H1 (cell line): ENCODE measurements around the gene DTX3. TPM values are rescaled to one million over a fixed set of nuclear protein-coding genes. Genes with fewer than 3 reads are reported as not detected.
A peak's percentile ranks its signal among the peaks of the same experiment; 100 is the strongest.

Experiments
- CTCF ChIA-PET: fragments of 300-600 bp; sonication (Branson Sonifier 250); formaldehyde crosslinking; loops from one replicate; lab custom pipeline; 2021; ENCODE audit not compliant: partially characterized antibody; lab: Charles Lee
- POLR2A ChIA-PET: fragments of 300-600 bp; sonication (Branson Sonifier 250); formaldehyde crosslinking; loops from one replicate; lab custom pipeline; 2021; ENCODE audit warnings: inconsistent platforms; ENCODE audit not compliant: partially characterized antibody; lab: Charles Lee
- DNase-seq, 2 experiments: peaks; one replicate each; pipeline versions ENCODE4 v3.0.0 to v3.0.0-alpha.2; 2010 to 2022; ENCODE audit warnings: low spot score in 2 of 2, low read depth in 1 of 2, mixed read lengths in 1 of 2
- FAIRE-seq: peaks from 2 replicates; lab custom pipeline; 2011; peaks lifted over from hg19 to GRCh38; lab: Jason Lieb, UNC
- H2AFZ ChIP-seq: 2 replicates; pipeline ENCODE4 v1.8.1; 2012; ENCODE audit warnings: low read length, inconsistent platforms
- H2AK5ac ChIP-seq: 2 replicates; pipeline ENCODE4 v1.6.1; 2013; ENCODE audit warnings: low read depth, low read length
- H2BK120ac ChIP-seq: replicated peaks from 2 replicates; pipeline ENCODE3; 2013; ENCODE audit warnings: low read depth, low read length, inconsistent platforms
- H2BK12ac ChIP-seq: 2 replicates; pipeline ENCODE4 v1.6.1; 2013; ENCODE audit warnings: low read depth, low read length
- H2BK15ac ChIP-seq: 2 replicates; pipeline ENCODE4 v1.6.1; 2013; ENCODE audit warnings: low read length
- H2BK20ac ChIP-seq: 2 replicates; pipeline ENCODE4 v1.6.1; 2013; ENCODE audit warnings: low read length
- H2BK5ac ChIP-seq: 2 replicates; pipeline ENCODE4 v1.6.1; 2013; ENCODE audit warnings: low read depth, low read length
- H3K14ac ChIP-seq: 2 replicates; pipeline ENCODE4 v1.6.1; 2013; ENCODE audit warnings: inconsistent platforms; ENCODE audit not compliant: insufficient read length
- H3K18ac ChIP-seq: 2 replicates; pipeline ENCODE4 v1.6.1; 2013; ENCODE audit warnings: low read length; ENCODE audit errors: extremely low read depth
- H3K23ac ChIP-seq: 2 replicates; pipeline ENCODE4 v1.6.1; 2013; ENCODE audit warnings: inconsistent platforms; ENCODE audit not compliant: insufficient read length
- H3K23me2 ChIP-seq: 2 replicates; pipeline ENCODE4 v1.6.1; 2013; ENCODE audit warnings: low read depth, low read length
- H3K27ac ChIP-seq: 2 replicates; pipeline ENCODE4 v1.6.1; 2011; ENCODE audit warnings: low read depth, low read length, inconsistent platforms
- H3K27me3 ChIP-seq, 4 experiments: replicated peaks in 1 of 4; 1 replicate in 1 of 4; 2 replicates in 3 of 4; pipeline versions ENCODE4 v1.6.1 to v1.8.1; 2011 to 2013; ENCODE audit warnings: low read length in 3 of 4, mild to moderate bottlenecking in 3 of 4, inconsistent platforms in 2 of 4, mixed read lengths in 2 of 4, moderate library complexity in 1 of 4; ENCODE audit not compliant: control insufficient read depth in 3 of 4, insufficient read depth in 3 of 4; ENCODE audit errors: extremely low read depth in 1 of 4
- H3K36me3 ChIP-seq, 4 experiments: 2 replicates each; pipeline versions ENCODE4 v1.6.1 to v1.8.1; 2011 to 2013; ENCODE audit warnings: mild to moderate bottlenecking in 4 of 4, low read length in 3 of 4, moderate library complexity in 2 of 4, control low read depth in 1 of 4, inconsistent platforms in 1 of 4; ENCODE audit not compliant: insufficient read depth in 4 of 4, control insufficient read depth in 2 of 4
- H3K4ac ChIP-seq: replicated peaks from 2 replicates; pipeline ENCODE3; 2013; ENCODE audit warnings: low read length, low read depth, mixed read lengths, inconsistent platforms; ENCODE audit not compliant: insufficient read length
- H3K4me1 ChIP-seq, 4 experiments: replicated peaks in 1 of 4; 1 replicate in 1 of 4; 2 replicates in 3 of 4; pipeline versions ENCODE4 v1.6.1 to v1.8.1; 2011 to 2013; ENCODE audit warnings: low read length in 3 of 4, inconsistent platforms in 2 of 4, mixed read lengths in 1 of 4; ENCODE audit not compliant: insufficient read depth in 4 of 4, control insufficient read depth in 3 of 4
- H3K4me2 ChIP-seq, 2 experiments: 2 replicates each; pipeline versions ENCODE4 v1.6.1 to v1.8.1; 2011 to 2013; ENCODE audit warnings: low read depth in 2 of 2, low read length in 2 of 2, control low read depth in 1 of 2, inconsistent platforms in 1 of 2, mild to moderate bottlenecking in 1 of 2; ENCODE audit not compliant: insufficient read depth in 1 of 2
- H3K4me3 ChIP-seq, 4 experiments: fragments of 200-600, 300-600 bp in 1 of 4; sonication (generic), shearing (Covaris generic), sonication (Bioruptor Twin) in 1 of 4; 2 replicates each; pipeline versions ENCODE4 v1.5.1 to v1.8.1; 2011 to 2016; ENCODE audit warnings: low read length in 4 of 4, low read depth in 3 of 4, control low read depth in 2 of 4, inconsistent platforms in 2 of 4, mild to moderate bottlenecking in 2 of 4, mixed read lengths in 1 of 4, moderate library complexity in 1 of 4; ENCODE audit not compliant: insufficient read depth in 2 of 4; ENCODE audit errors: extremely low read depth in 1 of 4
- H3K56ac ChIP-seq: replicated peaks from 2 replicates; pipeline ENCODE3; 2013; ENCODE audit warnings: low read depth, mild to moderate bottlenecking, mixed read lengths, low read length, inconsistent platforms; ENCODE audit not compliant: insufficient read length
- H3K79me1 ChIP-seq: 2 replicates; pipeline ENCODE4 v1.6.1; 2013; ENCODE audit warnings: low read depth, low read length, control low read depth
- H3K79me2 ChIP-seq, 2 experiments: 2 replicates each; pipeline versions ENCODE4 v1.6.1 to v1.8.1; 2012 to 2013; ENCODE audit warnings: low read length in 2 of 2, mild to moderate bottlenecking in 2 of 2, inconsistent platforms in 1 of 2; ENCODE audit not compliant: insufficient read depth in 2 of 2, control insufficient read depth in 1 of 2
- H3K9ac ChIP-seq, 4 experiments: replicated peaks in 1 of 4; 1 replicate in 1 of 4; 2 replicates in 3 of 4; pipeline versions ENCODE4 v1.6.1 to v1.8.1; 2011 to 2013; ENCODE audit warnings: low read depth in 3 of 4, low read length in 3 of 4, control low read depth in 2 of 4, mild to moderate bottlenecking in 2 of 4, moderate library complexity in 2 of 4, inconsistent platforms in 1 of 4; ENCODE audit errors: extremely low read depth in 1 of 4
- H3K9me3 ChIP-seq, 2 experiments: 2 replicates each; pipeline versions ENCODE4 v1.6.1 to v1.8.1; 2012 to 2013; ENCODE audit warnings: mild to moderate bottlenecking in 2 of 2, moderate library complexity in 2 of 2, control low read depth in 1 of 2, inconsistent platforms in 1 of 2, low read depth in 1 of 2, low read length in 1 of 2, mixed read lengths in 1 of 2; ENCODE audit not compliant: insufficient read depth in 2 of 2
- H4K20me1 ChIP-seq, 2 experiments: replicated peaks in 1 of 2; 2 replicates each; pipeline versions ENCODE3 to v1.8.1; 2011 to 2013; ENCODE audit warnings: inconsistent platforms in 2 of 2, low read length in 2 of 2, mild to moderate bottlenecking in 1 of 2; ENCODE audit not compliant: insufficient read depth in 2 of 2, control insufficient read depth in 1 of 2
- H4K5ac ChIP-seq: 2 replicates; pipeline ENCODE4 v1.6.1; 2013; ENCODE audit warnings: low read length, low read depth, mixed read lengths, inconsistent platforms; ENCODE audit not compliant: insufficient read length
- H4K8ac ChIP-seq: 2 replicates; pipeline ENCODE4 v1.8.0; 2013; ENCODE audit warnings: mild to moderate bottlenecking, moderate library complexity, low read length, inconsistent platforms; ENCODE audit not compliant: insufficient read depth; ENCODE audit errors: extremely low read depth
- H4K91ac ChIP-seq: replicated peaks from 2 replicates; pipeline ENCODE3; 2013; ENCODE audit warnings: low read length, mixed read lengths, inconsistent platforms; ENCODE audit not compliant: insufficient read length
- CHD1 ChIP-seq: IDR thresholded peaks from 2 replicates; pipeline ENCODE4 v1.6.1; 2012; ENCODE audit warnings: low read depth, low read length, improper control_type of control experiment
- PHF8 ChIP-seq: fragments of 200-600 bp; sonication (generic); conservative IDR thresholded peaks from 2 replicates; pipeline ENCODE4 v1.7.1; 2012; ENCODE audit warnings: low read depth, mild to moderate bottlenecking, inconsistent platforms, low read length, moderate library complexity
- TCF12 ChIP-seq: IDR thresholded peaks from 2 replicates; pipeline ENCODE4 v1.6.1; 2011; ENCODE audit warnings: low read depth, mild to moderate bottlenecking, low read length
- WGBS, 2 experiments: shearing (Covaris generic) in 1 of 2; methylation state at CpG; one replicate each; pipeline versions ENCODE4 v1.1.6 to v1.1.7; 2013 to 2015; ENCODE audit warnings: low lambda C conversion rate in 2 of 2, mixed read lengths in 2 of 2, inconsistent platforms in 1 of 2, low coverage in 1 of 2, missing lambda C conversion rate in 1 of 2; ENCODE audit not compliant: insufficient replicate concordance in 2 of 2, insufficient coverage in 1 of 2, insufficient read length in 1 of 2; ENCODE audit errors: extremely low coverage in 1 of 2, missing lambda C conversion rate in 1 of 2; 5-methylcytosine and 5-hydroxymethylcytosine counted together
- polyA plus RNA-seq, 7 experiments: library from polyadenylated mRNA; depleted of rRNA in 3 of 7; stranded (reverse) in 5 of 7; unstranded in 2 of 7; fragments of >200 nt in 5 of 7; fragments of 200-250 nt in 2 of 7; gene quantifications; 1 replicate in 5 of 7; 2 replicates in 1 of 7; 4 replicates in 1 of 7; pipeline versions ENCODE4 v1.2.1 to v1.2.3, GENCODE V29; 2011 to 2013; ENCODE audit warnings: missing spikeins in 2 of 7, mixed read lengths in 2 of 7
- total RNA-seq: library from RNA; stranded (reverse); fragmentation: NEBNext Ultra II Directional; extraction: Animal tissue kit (Norgen Biotek cat#: 25700); gene quantifications from 2 replicates; pipeline ENCODE4 v1.2.1, GENCODE V29; 2021

DTX3 gene
- total and polyA plus RNA-seq, 2 of the 8 experiments (the other 6 are each of a cell fraction or from before 2014, with no cell fraction given) = 41.8 to 92.5 TPM

- Histone ChIP-seq H3K4ac (no peak overlapping the region), H3K4me1 (peaks cover under 1 to 4% (median 2%) of the 10 kb centered on the region in 4 experiments), H3K4me3 (peak overlapping the region in 1 of 4 experiments; percentile 84; a peak in 1 of 8 replicates), H2BK12ac (no peak overlapping the region), H3K27ac (no peak overlapping the region), H3K56ac (no peak overlapping the region), H2BK20ac (no peak overlapping the region), H3K79me2 (peaks cover 0 to 10% of the 10 kb centered on the region in 2 experiments; a peak in 1 of 4 replicates), H2AK5ac (no peak overlapping the region), H4K5ac (no peak overlapping the region), H3K14ac (no peak overlapping the region), H3K9ac (no peak overlapping the region; a peak in 2 of 7 replicates), H2AFZ (no peak overlapping the region), H3K36me3 (peaks cover 5 to 23% (median 17%) of the 10 kb centered on the region in 4 experiments; a peak in 6 of 8 replicates), H3K18ac (no peak overlapping the region), H4K91ac (no peak overlapping the region), H3K4me2 (peak overlapping the region; percentile 76 to 83; a peak in 1 of 4 replicates), H2BK120ac (no peak overlapping the region), H2BK5ac (peak overlapping the region; percentile 18; the same call in 1 of the 2 replicates), H2BK15ac (peak overlapping the region; percentile 92; the same call in 1 of the 2 replicates), H3K23me2 (peaks cover 11% of the 10 kb centered on the region), H3K9me3 (no peaks in the 10 kb centered on the region), H4K20me1 (peaks cover 0 to 2% of the 10 kb centered on the region in 2 experiments), H3K23ac (no peak overlapping the region), H3K79me1 (no peaks in the 10 kb centered on the region; the same call in 1 of the 2 replicates), H3K27me3 (no peaks in the 10 kb centered on the region), H4K8ac (no peak overlapping the region)
- DNase-seq = no peak
- ChIA-PET CTCF (interaction anchor here (0.6 to 6.0 kb wide), 6 partner anchors 17 to 175 kb away, joined by 3 to 40 read pairs (median 3); no protein-coding TSS in a partner anchor), POLR2A (interaction anchor here (0.6 to 7.7 kb wide), 14 partner anchors 10 to 336 kb away, joined by 3 to 60 read pairs (median 4); partner anchors contain the start of gene PIP4K2C)
- no peak for FAIRE-seq
- 70% methylated on average over 2 of the region's 2 CpGs; no CpG with 5 or more reads in 1 of the 2 experiments for whole genome bisulfite sequencing, 2 experiments
- no peak for TF ChIP-seq CHD1
- TF ChIP-seq PHF8 = no peak
- no peak for TF ChIP-seq TCF12
Measured at GRCh38 chr12:57603324-57603723, 1.3 kb upstream of the DTX3 start.
